ENCODE results near the gene RPUSD1.

Gene RPUSD1

DNA sequence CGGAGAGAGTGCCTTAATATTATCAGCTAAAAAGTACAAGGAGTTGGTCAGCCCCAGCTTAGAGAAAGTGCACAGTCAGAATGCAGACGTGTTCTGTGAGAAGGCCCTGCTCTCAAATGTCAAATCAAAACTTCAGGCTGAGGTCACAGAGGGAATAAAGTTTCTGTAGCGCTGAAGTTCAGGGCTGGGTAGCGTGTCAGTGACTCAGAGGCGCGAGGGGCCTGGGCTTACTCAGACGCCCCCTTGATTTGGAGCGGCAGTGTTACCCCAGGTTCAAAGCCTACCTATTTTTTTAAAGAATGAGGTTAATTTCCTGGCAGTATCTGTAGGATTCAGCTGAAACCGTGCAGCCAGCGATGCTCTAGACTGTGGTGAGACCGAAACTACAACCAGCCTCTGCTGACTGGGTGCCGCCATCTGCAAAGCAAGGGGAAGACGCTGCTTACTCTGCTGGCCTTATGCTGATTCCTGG, 52.2 kb downstream of the RPUSD1 start:
- Mint-ChIP-seq H3K27me3 (ENCODE audit: low read depth, poor library complexity) (peaks cover 2% of the 10 kb centered on the region), H3K4me3 (no peak overlapping the region), H3K4me1 (peaks cover 24% of the 10 kb centered on the region), H3K9me3 (no peaks in the 10 kb centered on the region), H3K36me3 (ENCODE audit: low read depth) (peaks cover 9% of the 10 kb centered on the region), H3K27ac (no peak overlapping the region)
- DNase-seq, result no peak
- TF ChIP-seq CTCF (IDR thresholded peaks at IDR 0.05), result no peak

GRCh38 chr16:734981-735881, 53.0 kb downstream of the RPUSD1 start:
- Mint-ChIP-seq H3K4me1 (peaks cover 23% of the 10 kb centered on the region), H3K36me3 (ENCODE audit: low read depth) (peaks cover 9% of the 10 kb centered on the region), H3K27me3 (ENCODE audit: low read depth, poor library complexity) (peaks cover 2% of the 10 kb centered on the region), H3K4me3 (no peak overlapping the region), H3K9me3 (no peaks in the 10 kb centered on the region), H3K27ac (no peak overlapping the region)
- TF ChIP-seq CTCF (IDR thresholded peaks at IDR 0.05), result no peak
- no peak for DNase-seq

Measured in nephron progenitor cell (in vitro differentiated cells).